Parathyroid adenoma (tissue), 2 donors: ENCODE measurements around the gene LBX1.

Experiments
- H2AFZ ChIP-seq: fragments of 300-600 bp; sonication (generic); one replicate; pipeline ENCODE4 v1.7.0; 2017; ENCODE audit warnings: antibody characterized with exemption, mild to moderate bottlenecking
- H3K27ac ChIP-seq: fragments of 300-600 bp; sonication (generic); one replicate; pipeline ENCODE4 v1.7.0; 2017
- H3K27me3 ChIP-seq: fragments of 300-600 bp; sonication (generic); one replicate; pipeline ENCODE4 v1.7.0; 2017; ENCODE audit warnings: low read length; ENCODE audit not compliant: control insufficient read depth, insufficient read depth
- H3K36me3 ChIP-seq: fragments of 300-600 bp; sonication (generic); one replicate; pipeline ENCODE4 v1.7.0; 2017; ENCODE audit warnings: low read length; ENCODE audit not compliant: control insufficient read depth, insufficient read depth
- H3K4me1 ChIP-seq: fragments of 300-600 bp; sonication (generic); one replicate; pipeline ENCODE4 v1.7.0; 2017; ENCODE audit warnings: control low read depth
- H3K4me2 ChIP-seq: fragments of 300-600 bp; sonication (generic); one replicate; pipeline ENCODE4 v1.7.0; 2017; ENCODE audit warnings: low read length
- H3K4me3 ChIP-seq: fragments of 300-600 bp; sonication (generic); one replicate; pipeline ENCODE4 v1.7.0; 2017; ENCODE audit warnings: low read depth, low read length
- H3K79me2 ChIP-seq: fragments of 300-600 bp; sonication (generic); one replicate; pipeline ENCODE4 v1.7.0; 2017; ENCODE audit warnings: control low read depth
- H3K9ac ChIP-seq: fragments of 300-600 bp; sonication (generic); one replicate; pipeline ENCODE4 v1.7.0; 2017; ENCODE audit warnings: mild to moderate bottlenecking
- H3K9me3 ChIP-seq: fragments of 300-600 bp; sonication (generic); one replicate; pipeline ENCODE4 v1.7.0; 2017; ENCODE audit warnings: low read length; ENCODE audit not compliant: control insufficient read depth
- TF ChIP-seq, protein P1 (sequence below): fragments of 300-600 bp; sonication (generic); IDR thresholded peaks from one replicate; pipeline ENCODE4 v1.7.0; 2017; ENCODE audit warnings: antibody characterized with exemption, mild to moderate bottlenecking
- donor health status: primary hyperparathyroidism.

Gene LBX1

DNA sequence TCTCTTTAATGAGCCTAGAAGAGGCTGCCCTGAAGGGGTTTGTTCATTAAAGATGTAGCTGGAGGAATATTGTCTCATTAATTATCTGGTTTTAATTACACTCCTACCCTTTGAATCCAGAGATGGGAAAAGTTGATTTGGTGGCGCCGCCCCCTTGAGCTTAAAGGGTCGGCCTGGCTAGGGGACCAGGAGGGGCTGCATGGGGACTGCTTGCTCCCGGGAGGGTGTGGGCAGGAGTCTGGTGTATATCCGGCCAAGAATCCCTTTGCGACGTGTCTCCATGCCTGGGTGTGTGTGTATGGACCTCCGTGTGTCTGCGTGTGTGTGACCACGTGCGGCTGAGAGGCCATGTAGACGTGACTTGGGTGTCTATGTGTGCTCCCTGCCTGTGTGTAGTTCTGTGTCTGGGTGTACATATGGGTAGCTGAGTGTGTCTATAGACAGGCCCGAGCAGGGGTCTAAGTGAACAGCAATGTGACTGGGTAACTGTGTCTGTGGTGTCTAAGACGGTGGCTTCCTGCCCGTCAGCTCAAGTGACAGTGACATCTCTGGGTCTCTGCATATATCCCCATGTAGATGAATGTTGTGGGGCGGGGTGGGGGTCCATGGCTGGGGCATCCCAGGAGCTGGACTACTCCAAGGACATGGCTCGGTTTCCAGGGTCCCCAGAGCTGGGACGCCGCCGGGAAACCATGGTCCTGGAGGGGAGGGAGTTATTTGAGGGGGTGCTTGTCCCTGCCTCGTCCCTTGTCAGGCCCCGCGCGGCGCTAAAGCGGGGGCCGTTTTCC lies 10.7 kb downstream of the LBX1 start:
- no peak overlapping the region for H3K4me2 ChIP-seq
- no peak overlapping the region for H3K27ac ChIP-seq
- no peak overlapping the region for H3K9ac ChIP-seq
- H3K4me1 ChIP-seq, result peaks cover 7% of the 10 kb centered on the region
- H3K36me3 ChIP-seq, result no peaks in the 10 kb centered on the region
- H3K79me2 ChIP-seq, result no peaks in the 10 kb centered on the region
- TF ChIP-seq, protein P1, sequence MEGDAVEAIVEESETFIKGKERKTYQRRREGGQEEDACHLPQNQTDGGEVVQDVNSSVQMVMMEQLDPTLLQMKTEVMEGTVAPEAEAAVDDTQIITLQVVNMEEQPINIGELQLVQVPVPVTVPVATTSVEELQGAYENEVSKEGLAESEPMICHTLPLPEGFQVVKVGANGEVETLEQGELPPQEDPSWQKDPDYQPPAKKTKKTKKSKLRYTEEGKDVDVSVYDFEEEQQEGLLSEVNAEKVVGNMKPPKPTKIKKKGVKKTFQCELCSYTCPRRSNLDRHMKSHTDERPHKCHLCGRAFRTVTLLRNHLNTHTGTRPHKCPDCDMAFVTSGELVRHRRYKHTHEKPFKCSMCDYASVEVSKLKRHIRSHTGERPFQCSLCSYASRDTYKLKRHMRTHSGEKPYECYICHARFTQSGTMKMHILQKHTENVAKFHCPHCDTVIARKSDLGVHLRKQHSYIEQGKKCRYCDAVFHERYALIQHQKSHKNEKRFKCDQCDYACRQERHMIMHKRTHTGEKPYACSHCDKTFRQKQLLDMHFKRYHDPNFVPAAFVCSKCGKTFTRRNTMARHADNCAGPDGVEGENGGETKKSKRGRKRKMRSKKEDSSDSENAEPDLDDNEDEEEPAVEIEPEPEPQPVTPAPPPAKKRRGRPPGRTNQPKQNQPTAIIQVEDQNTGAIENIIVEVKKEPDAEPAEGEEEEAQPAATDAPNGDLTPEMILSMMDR, result no peak
- H3K9me3 ChIP-seq, result no peaks in the 10 kb centered on the region
- H2AFZ ChIP-seq, result no peak overlapping the region
- peaks cover 26% of the 10 kb centered on the region for H3K27me3 ChIP-seq
- no peak overlapping the region for H3K4me3 ChIP-seq

DNA sequence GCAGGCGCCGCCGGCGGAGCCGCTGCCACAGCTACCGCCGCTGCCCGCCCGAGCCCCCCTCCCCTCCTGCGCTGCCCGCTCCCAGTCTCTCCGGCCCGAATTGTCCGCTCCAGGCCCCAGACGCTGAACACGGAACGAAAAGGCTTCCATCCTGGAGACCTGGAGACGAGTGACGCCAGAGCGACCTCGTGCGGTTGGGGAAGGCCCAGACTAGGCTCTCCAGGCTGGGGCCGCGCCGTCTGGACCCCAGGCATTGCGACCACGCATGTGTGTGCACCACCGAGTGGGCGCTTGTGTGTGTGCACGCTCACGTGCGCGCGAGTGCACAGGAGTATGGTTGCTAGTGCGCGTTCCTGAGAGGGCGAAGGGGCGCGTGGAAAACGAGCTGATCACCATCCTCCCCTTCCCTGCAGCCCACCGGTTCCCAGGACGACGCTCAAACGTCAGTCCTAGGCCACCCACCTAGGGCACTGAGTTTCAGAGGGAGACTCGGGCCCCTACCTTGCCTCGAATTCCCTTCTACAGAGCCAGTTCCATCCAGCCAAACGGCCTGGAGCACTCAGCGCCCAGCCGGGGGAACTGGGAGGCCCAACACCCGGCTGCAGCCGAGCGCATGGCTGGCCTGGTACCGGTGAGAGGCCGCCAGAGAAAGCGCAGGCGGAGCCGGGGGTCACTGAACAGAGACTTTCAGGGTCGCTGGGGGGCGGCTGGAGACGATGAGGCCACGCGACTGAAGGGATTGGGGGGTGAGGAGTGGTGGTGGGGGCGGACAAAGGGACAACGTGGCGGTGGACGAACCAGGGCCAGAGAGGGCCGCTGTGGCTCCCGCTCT lies 11.6 kb downstream of the LBX1 start:
- Histone ChIP-seq H3K9ac (no peak overlapping the region), H3K27me3 (peaks cover 18% of the 10 kb centered on the region), H3K27ac (no peak overlapping the region), H3K36me3 (no peaks in the 10 kb centered on the region), H2AFZ (no peak overlapping the region), H3K4me3 (no peak overlapping the region), H3K4me2 (no peak overlapping the region), H3K79me2 (no peaks in the 10 kb centered on the region), H3K9me3 (no peaks in the 10 kb centered on the region), H3K4me1 (peaks cover 1% of the 10 kb centered on the region)
- TF ChIP-seq, protein P1, result peak; percentile 23

DNA sequence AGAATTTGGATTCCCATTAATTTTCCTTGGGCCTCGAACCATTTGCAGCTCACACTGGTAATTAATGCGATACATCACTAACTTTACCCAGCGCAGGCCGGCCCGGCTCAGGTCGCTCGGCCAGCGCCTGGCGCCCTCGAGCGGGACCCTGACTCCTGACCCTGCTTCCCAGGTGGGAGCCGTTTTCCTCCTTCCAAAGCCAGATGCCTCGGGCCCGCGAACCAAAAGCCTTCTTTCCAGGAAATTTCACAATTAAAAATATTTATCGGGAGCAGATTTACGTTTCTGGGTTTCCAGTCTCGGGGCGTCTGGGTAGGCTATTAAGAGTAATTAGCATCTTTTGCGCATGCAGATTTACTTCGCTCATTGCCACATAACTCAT lies 12.2 kb downstream of the LBX1 start:
- Histone ChIP-seq H2AFZ (no peak overlapping the region), H3K4me3 (no peak overlapping the region), H3K9ac (no peak overlapping the region), H3K4me1 (no peaks in the 10 kb centered on the region), H3K36me3 (no peaks in the 10 kb centered on the region), H3K9me3 (no peaks in the 10 kb centered on the region), H3K79me2 (no peaks in the 10 kb centered on the region), H3K4me2 (no peak overlapping the region), H3K27me3 (peaks cover 18% of the 10 kb centered on the region), H3K27ac (no peak overlapping the region)
- TF ChIP-seq, protein P1, result no peak

DNA sequence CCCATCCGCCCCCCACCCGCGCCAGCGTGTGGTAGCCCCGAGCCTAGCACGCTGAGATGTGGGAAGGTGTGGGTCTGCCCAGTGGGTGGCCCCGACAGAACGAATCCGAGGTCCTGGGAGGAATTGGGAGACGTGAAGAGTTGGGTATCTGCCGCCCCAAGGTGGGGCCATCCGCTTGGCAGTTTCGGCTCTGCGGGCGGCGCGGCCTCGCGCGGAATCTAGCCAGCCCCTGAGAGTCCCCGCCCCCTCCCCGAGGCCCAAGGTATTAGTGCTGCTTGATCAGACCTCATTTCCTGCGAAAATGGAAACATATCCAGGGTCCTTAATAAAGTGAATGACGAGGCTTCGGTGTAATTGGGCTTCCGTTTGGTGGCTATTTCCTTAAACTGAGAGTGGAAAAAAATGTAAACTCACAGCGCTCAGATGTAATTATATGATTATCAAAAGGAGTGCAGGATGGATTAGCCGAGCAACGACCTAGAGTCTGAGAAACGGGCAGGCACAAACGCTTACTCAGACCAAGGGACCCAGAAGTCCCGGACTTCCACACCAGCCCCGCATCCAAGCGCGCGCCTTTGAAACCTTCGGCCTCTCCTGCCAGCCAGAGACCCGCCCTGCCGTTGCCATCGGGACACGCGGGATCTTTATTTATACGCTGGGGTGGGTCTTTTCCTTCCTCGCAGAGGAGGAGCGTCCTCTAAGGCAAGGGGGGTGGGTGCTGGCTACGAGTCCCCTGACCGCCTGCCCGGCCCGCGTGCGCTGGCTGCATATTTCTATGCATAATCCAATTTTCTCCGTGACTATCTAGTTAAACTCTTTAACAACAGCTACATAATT lies 12.8 kb downstream of the LBX1 start:
- no peak overlapping the region for H3K4me3 ChIP-seq
- no peak overlapping the region for H3K9ac ChIP-seq
- no peaks in the 10 kb centered on the region for H3K9me3 ChIP-seq
- no peaks in the 10 kb centered on the region for H3K4me1 ChIP-seq
- peaks cover 15% of the 10 kb centered on the region for H3K27me3 ChIP-seq
- no peak overlapping the region for H2AFZ ChIP-seq
- no peaks in the 10 kb centered on the region for H3K79me2 ChIP-seq
- TF ChIP-seq, protein P1, result no peak
- H3K27ac ChIP-seq, result no peak overlapping the region
- no peaks in the 10 kb centered on the region for H3K36me3 ChIP-seq
- no peak overlapping the region for H3K4me2 ChIP-seq
